Endothelial cell of umbilical vein (primary cell): ENCODE results near the gene GOLIM4. TPM values are rescaled to one million over a fixed set of nuclear protein-coding genes. Genes with fewer than 3 reads are reported as not detected.

Source experiments
- BruUV-seq: library from RNA; stranded (reverse); fragments of 400-500 nt; replicated peaks from 2 replicates; lab custom pipeline; 2021; lab: Mats Ljungman, UMichigan
- CTCF ChIA-PET: fragments of 300-600, 350-600 bp; sonication (Branson Sonifier 250); formaldehyde crosslinking; loops from one replicate; lab custom pipeline; 2021; ENCODE audit warnings: antibody characterized with exemption, inconsistent platforms; lab: Charles Lee
- POLR2A ChIA-PET: fragments of 300-600, 350-600 bp; sonication (Branson Sonifier 250); formaldehyde crosslinking; loops from one replicate; lab custom pipeline; 2021; ENCODE audit warnings: antibody characterized with exemption, inconsistent platforms; lab: Charles Lee
- DNase-seq: peaks from one replicate; pipeline ENCODE4 v3.0.0-alpha.2; 2011; ENCODE audit warnings: low read depth, low spot score
- FAIRE-seq: peaks from 2 replicates; lab custom pipeline; 2011; peaks lifted over from hg19 to GRCh38; lab: Jason Lieb, UNC
- H2AFZ ChIP-seq: 2 replicates; pipeline ENCODE4 v1.6.0; 2012; ENCODE audit warnings: low read depth, low read length, control low read depth, inconsistent platforms
- H3K27ac ChIP-seq: 2 replicates; pipeline ENCODE4 v1.5.1; 2011; ENCODE audit warnings: low read depth, mild to moderate bottlenecking, control low read depth, low read length, moderate library complexity; ENCODE audit not compliant: insufficient read depth
- H3K27me3 ChIP-seq, 2 experiments: 2 replicates each; pipeline versions ENCODE4 v1.6.0 to v1.6.1; 2011; ENCODE audit warnings: low read length in 2 of 2, mixed read lengths in 1 of 2; ENCODE audit not compliant: control insufficient read depth in 2 of 2, insufficient read depth in 2 of 2
- H3K36me3 ChIP-seq, 2 experiments: 2 replicates in 1 of 2; 3 replicates in 1 of 2; pipeline ENCODE4 v1.5.1; 2011; ENCODE audit warnings: low read length in 2 of 2, mild to moderate bottlenecking in 1 of 2, moderate library complexity in 1 of 2; ENCODE audit not compliant: control insufficient read depth in 2 of 2, insufficient read depth in 2 of 2; ENCODE audit errors: extremely low read depth in 1 of 2
- H3K4me1 ChIP-seq: 3 replicates; pipeline ENCODE4 v1.5.1; 2011; ENCODE audit warnings: mild to moderate bottlenecking, low read length; ENCODE audit not compliant: control insufficient read depth, insufficient read depth; ENCODE audit errors: extremely low read depth
- H3K4me2 ChIP-seq: 2 replicates; pipeline ENCODE4 v1.6.1; 2011; ENCODE audit warnings: low read length, control low read depth, mixed read lengths; ENCODE audit not compliant: insufficient read depth
- H3K4me3 ChIP-seq, 3 experiments: fragments of 200-600 bp in 1 of 3; sonication (generic), shearing (Covaris generic) in 1 of 3; replicated peaks in 1 of 3; 2 replicates each; pipeline ENCODE4 v1.5.1; 2011 to 2016; ENCODE audit warnings: control low read depth in 3 of 3, low read length in 3 of 3, mild to moderate bottlenecking in 2 of 3, inconsistent platforms in 1 of 3, low read depth in 1 of 3, moderate library complexity in 1 of 3; ENCODE audit not compliant: insufficient read depth in 1 of 3
- H3K79me2 ChIP-seq: 2 replicates; pipeline ENCODE4 v1.6.0; 2012; ENCODE audit warnings: low read length, inconsistent platforms; ENCODE audit not compliant: control insufficient read depth, insufficient read depth
- H3K9ac ChIP-seq: replicated peaks from 2 replicates; pipeline ENCODE3; 2011; ENCODE audit warnings: low read length, control low read depth; ENCODE audit not compliant: insufficient read depth; ENCODE audit errors: extremely low read depth
- H3K9me1 ChIP-seq: replicated peaks from 3 replicates; pipeline ENCODE4 v1.6.0; 2011; ENCODE audit warnings: mild to moderate bottlenecking, low read length; ENCODE audit not compliant: control insufficient read depth, insufficient read depth; ENCODE audit errors: extremely low read depth
- H3K9me3 ChIP-seq: replicated peaks from 2 replicates; pipeline ENCODE4 v1.5.1; 2012; ENCODE audit warnings: low read length, inconsistent platforms; ENCODE audit not compliant: control insufficient read depth, insufficient read depth
- H4K20me1 ChIP-seq: replicated peaks from 2 replicates; pipeline ENCODE3; 2011; ENCODE audit warnings: mild to moderate bottlenecking, low read length; ENCODE audit not compliant: control insufficient read depth, insufficient read depth; ENCODE audit errors: extremely low read depth
- EZH2 ChIP-seq: IDR thresholded peaks from 2 replicates; pipeline ENCODE4 v1.6.1; 2012; ENCODE audit warnings: borderline replicate concordance, low read depth, mild to moderate bottlenecking, moderate library complexity, low read length, inconsistent platforms; ENCODE audit not compliant: severe bottlenecking
- FOS ChIP-seq: IDR thresholded peaks from 2 replicates; pipeline ENCODE4 v1.6.1; 2011; ENCODE audit warnings: mild to moderate bottlenecking, low read length, moderate library complexity, borderline replicate concordance; ENCODE audit not compliant: insufficient read depth
- MYC ChIP-seq: IDR thresholded peaks from one replicate; pipeline ENCODE4 v1.6.1; 2011; ENCODE audit warnings: mild to moderate bottlenecking, low read depth, low read length
- POLR2A ChIP-seq: IDR thresholded peaks from 2 replicates; pipeline ENCODE4 v1.6.1; 2012; ENCODE audit warnings: low read depth, mild to moderate bottlenecking, control low read depth, low read length
- POLR2AphosphoS5 ChIP-seq: IDR thresholded peaks from 2 replicates; pipeline ENCODE4 v1.6.1; 2012; ENCODE audit warnings: low read depth, mild to moderate bottlenecking, control low read depth, low read length, moderate library complexity; ENCODE audit not compliant: insufficient read depth
- dilution Hi-C: fragments of 300-500 bp; cut with MboI; formaldehyde crosslinking; loops from one replicate; pipeline ENCODE4 v1.15.0; 2019; ENCODE audit warnings: low sequenced_read_pairs; ENCODE audit not compliant: extremely low pct_ligation_motif_present
- intact Hi-C: fragments of 100-400 bp; cut with micrococcal nuclease; formaldehyde crosslinking; loops from one replicate; pipeline ENCODE4 v1.10.0; 2022
- polyA plus RNA-seq, 4 experiments: library from polyadenylated mRNA; depleted of rRNA in 3 of 4; stranded (reverse) in 3 of 4; unstranded in 1 of 4; fragments of >200 nt; gene quantifications; 2 replicates each; pipeline versions ENCODE4 v1.2.1 to v1.2.3, GENCODE V29; 2011 to 2012; ENCODE audit warnings: missing spikeins in 1 of 4
- total RNA-seq: library from RNA; stranded (reverse); gene quantifications from 2 replicates; pipeline ENCODE4 v1.2.3, GENCODE V29; 2021
- TF ChIP-seq, protein P1 (sequence below), 2 donors: IDR thresholded peaks; 1 replicate in 1 of 2; 2 replicates in 1 of 2; pipeline ENCODE4 v1.5.1; 2011; ENCODE audit warnings: low read length in 2 of 2, mild to moderate bottlenecking in 2 of 2, moderate library complexity in 2 of 2, control low read depth in 1 of 2, inconsistent platforms in 1 of 2, low read depth in 1 of 2; ENCODE audit not compliant: insufficient read depth in 1 of 2; ENCODE audit errors: extremely low read depth in 1 of 2

GOLIM4 gene
- total and polyA plus RNA-seq, 2 donors (not counting 3 experiments of a cell fraction or from before 2014, with no cell fraction given): 11.7 to 40.8 TPM

DNA sequence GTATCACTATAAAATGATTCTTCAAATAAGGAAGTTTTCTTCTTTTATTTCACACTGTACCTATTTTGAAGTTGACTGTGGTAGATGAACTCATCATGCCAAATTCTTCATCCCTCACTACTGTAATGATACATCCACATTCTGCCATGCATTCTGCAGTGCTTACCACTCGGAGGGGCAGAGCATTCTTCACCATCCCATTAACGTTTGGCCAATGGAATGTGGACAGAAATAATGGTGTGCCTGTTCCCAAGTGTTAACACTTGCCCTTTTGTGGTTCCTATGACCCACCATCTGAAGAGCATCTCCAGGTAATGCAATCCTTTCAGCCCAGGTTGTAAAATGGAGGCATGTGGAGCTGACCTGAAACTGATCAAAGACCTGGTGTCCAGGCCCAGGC, 18.6 kb downstream of the GOLIM4 start:
- H3K9me3 ChIP-seq: no peaks in the 10 kb centered on the region
- intact Hi-C loops: no loop called here
- no peaks in the 10 kb centered on the region for H3K9me1 ChIP-seq
- ChIA-PET POLR2A (no interaction called here), CTCF (no interaction called here)
- no peak overlapping the region for H3K4me2 ChIP-seq
- H3K79me2 ChIP-seq: peaks cover 14% of the 10 kb centered on the region
- H3K9ac ChIP-seq: no peak overlapping the region
- H3K36me3 ChIP-seq: no peaks in the 10 kb centered on the region
- H3K4me3 ChIP-seq: no peak overlapping the region
- TF ChIP-seq, protein P1, sequence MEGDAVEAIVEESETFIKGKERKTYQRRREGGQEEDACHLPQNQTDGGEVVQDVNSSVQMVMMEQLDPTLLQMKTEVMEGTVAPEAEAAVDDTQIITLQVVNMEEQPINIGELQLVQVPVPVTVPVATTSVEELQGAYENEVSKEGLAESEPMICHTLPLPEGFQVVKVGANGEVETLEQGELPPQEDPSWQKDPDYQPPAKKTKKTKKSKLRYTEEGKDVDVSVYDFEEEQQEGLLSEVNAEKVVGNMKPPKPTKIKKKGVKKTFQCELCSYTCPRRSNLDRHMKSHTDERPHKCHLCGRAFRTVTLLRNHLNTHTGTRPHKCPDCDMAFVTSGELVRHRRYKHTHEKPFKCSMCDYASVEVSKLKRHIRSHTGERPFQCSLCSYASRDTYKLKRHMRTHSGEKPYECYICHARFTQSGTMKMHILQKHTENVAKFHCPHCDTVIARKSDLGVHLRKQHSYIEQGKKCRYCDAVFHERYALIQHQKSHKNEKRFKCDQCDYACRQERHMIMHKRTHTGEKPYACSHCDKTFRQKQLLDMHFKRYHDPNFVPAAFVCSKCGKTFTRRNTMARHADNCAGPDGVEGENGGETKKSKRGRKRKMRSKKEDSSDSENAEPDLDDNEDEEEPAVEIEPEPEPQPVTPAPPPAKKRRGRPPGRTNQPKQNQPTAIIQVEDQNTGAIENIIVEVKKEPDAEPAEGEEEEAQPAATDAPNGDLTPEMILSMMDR (IDR thresholded peaks at IDR 0.05; ENCODE audit: extremely low read depth in 1 of 2, insufficient read depth in 1 of 2, low read depth in 1 of 2, low read length in 2 of 2): no peak
- no peak for TF ChIP-seq FOS
- no peak for TF ChIP-seq POLR2A
- no peak for TF ChIP-seq MYC
- no peak for TF ChIP-seq POLR2AphosphoS5
- TF ChIP-seq EZH2: no peak
- H3K27me3 ChIP-seq: no peaks in the 10 kb centered on the region
- no peaks in the 10 kb centered on the region for H3K4me1 ChIP-seq
- no TSS peak for BruUV-seq
- DNase-seq: no peak
- H2AFZ ChIP-seq: no peak overlapping the region
- FAIRE-seq: no peak
- dilution Hi-C loops: no loop called here
- H4K20me1 ChIP-seq: no peaks in the 10 kb centered on the region
- no peak overlapping the region for H3K27ac ChIP-seq
